ENCODE measurements around the gene KCNQ2.

The KCNQ2 gene

DNA sequence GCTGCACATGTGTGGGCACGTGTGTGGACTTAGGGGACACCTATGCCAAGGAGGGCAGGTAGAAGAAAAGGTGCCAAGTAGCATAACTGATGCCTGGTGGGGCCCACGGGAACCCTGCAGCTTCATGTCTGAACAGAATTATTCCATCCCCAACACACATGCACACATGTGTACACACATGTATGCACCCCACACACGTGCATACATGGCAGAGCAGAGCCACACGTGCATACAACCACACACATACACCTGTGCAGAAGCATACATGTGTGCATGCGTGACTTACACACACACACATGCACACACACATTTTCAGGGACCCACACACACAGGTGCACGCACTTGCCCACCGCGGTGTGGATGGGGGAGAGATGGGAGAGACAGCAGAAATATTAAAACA, 59.6 kb downstream of the KCNQ2 start:
- H3K4me3 Mint-ChIP-seq: no peak overlapping the region
- no peak overlapping the region for H3K27ac Mint-ChIP-seq
- peaks cover 3% of the 10 kb centered on the region for H3K27me3 Mint-ChIP-seq

GRCh38 chr20:63411898-63412631, 60.4 kb downstream of the KCNQ2 start:
- Mint-ChIP-seq H3K27me3 (peaks cover 1% of the 10 kb centered on the region), H3K4me3 (no peak overlapping the region), H3K27ac (no peak overlapping the region), H3K36me3 (ENCODE audit: low read depth) (no peaks in the 10 kb centered on the region), H3K9me3 (no peaks in the 10 kb centered on the region), H3K4me1 (peaks cover 3% of the 10 kb centered on the region)
- DNase-seq (no peak), ATAC-seq (no peak)

More for the DNA sequence above, 59.6 kb downstream of the KCNQ2 start:
- ATAC-seq: no peak
- H3K4me1 Mint-ChIP-seq: peaks cover 3% of the 10 kb centered on the region
- no peak for DNase-seq
- no peaks in the 10 kb centered on the region for H3K9me3 Mint-ChIP-seq
- no peaks in the 10 kb centered on the region for H3K36me3 Mint-ChIP-seq (ENCODE audit: low read depth)

DNA sequence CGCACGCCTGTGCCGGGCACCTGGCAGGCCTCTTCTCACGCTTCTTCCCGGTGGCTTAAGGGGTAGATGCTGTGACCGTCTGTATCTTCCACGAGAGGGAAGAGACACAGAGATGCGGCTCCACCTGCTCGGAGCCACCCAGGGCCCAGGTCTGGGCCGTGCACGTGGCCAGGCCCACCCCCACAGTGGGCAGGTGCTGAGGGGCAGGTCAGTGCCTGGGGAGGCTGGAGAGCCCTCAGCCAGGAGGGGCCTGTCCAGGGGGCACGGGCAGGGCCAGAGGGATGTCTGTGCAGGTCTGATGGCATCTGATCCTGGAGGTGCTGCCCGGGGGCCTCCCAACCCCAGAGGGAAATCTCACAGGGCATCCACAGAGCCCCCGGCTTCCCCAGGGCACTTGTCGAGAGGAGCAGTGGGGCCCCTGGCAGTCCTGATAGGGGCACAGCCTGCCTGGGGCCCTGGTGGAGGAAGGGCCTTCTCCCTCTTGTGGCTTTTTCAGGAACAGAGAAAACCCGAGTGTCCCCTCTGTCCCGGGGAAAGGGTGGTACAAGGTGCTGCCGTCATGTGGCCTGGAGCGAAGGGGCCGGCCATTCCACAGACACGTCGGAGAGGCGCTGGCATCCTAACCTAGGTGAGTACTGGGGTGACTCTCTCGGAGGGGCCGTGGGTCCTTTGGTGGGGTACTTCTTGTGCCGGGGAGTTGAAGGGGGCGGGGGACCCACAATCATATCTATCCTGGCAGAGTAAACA, 61.1 kb downstream of the KCNQ2 start:
- Mint-ChIP-seq H3K27ac (no peak overlapping the region), H3K36me3 (ENCODE audit: low read depth) (no peaks in the 10 kb centered on the region), H3K27me3 (peaks cover 1% of the 10 kb centered on the region), H3K4me1 (peaks cover 3% of the 10 kb centered on the region), H3K9me3 (no peaks in the 10 kb centered on the region), H3K4me3 (no peak overlapping the region)
- ATAC-seq (no peak), DNase-seq (no peak)

DNA sequence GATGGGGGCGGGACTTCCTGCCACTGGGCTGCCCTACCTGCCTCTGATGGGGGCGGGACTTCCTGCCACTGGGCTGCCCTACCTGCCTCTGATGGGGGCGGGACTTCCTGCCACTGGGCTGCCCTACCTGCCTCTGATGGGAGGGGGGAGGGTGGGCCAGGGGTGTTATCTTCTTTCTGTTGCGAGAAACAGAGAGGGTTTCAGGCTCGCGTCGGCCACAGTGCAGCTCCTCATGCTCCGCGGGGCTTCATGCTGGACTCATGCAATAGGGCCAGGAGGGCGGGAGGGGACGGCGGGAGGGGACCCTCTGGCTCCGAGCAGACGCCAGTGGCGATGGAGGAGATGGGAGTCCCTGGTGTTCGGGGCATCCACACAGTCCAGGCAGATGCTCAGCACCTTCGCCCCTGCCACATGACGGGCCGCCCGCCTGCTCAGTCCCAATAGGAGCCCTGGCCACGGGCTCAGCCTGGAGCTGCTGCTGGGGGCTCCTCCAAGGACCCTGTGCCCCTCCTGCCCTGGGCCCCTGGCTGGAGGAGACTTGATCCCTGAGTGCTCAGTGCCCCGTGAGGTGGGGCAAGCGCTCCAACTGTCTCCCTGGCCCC, 62.5 kb downstream of the KCNQ2 start:
- Mint-ChIP-seq H3K4me3 (no peak overlapping the region), H3K4me1 (peaks cover 3% of the 10 kb centered on the region), H3K27ac (no peak overlapping the region)

GRCh38 chr20:63409066-63409833, 63.2 kb downstream of the KCNQ2 start:
- Mint-ChIP-seq H3K27ac (no peak overlapping the region), H3K4me3 (no peak overlapping the region), H3K36me3 (ENCODE audit: low read depth) (no peaks in the 10 kb centered on the region), H3K27me3 (peaks cover 1% of the 10 kb centered on the region), H3K9me3 (no peaks in the 10 kb centered on the region), H3K4me1 (peaks cover 3% of the 10 kb centered on the region)
- DNase-seq (no peak), ATAC-seq (no peak)

More for the DNA sequence above, 62.5 kb downstream of the KCNQ2 start:
- DNase-seq (no peak), ATAC-seq (no peak)
- Mint-ChIP-seq H3K9me3 (no peaks in the 10 kb centered on the region), H3K36me3 (ENCODE audit: low read depth) (no peaks in the 10 kb centered on the region), H3K27me3 (peaks cover 1% of the 10 kb centered on the region)

DNA sequence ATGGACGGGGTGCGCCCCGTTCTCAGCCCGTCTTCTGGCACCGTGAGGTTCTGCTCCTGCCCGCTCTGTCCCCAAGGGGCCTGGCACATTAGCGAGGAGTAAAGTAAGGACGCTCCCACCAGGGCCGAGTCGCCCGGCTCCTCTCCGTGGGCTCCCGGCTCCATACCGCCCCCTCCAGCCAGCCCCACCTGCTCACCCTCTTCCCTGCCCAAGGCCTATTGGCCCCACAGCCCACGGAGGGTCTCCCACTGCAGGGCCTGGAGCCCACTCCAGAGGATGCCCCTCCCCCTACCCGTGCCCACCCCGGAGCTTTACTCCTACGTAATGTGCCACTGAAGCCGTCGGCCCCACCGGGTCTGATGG, 63.8 kb downstream of the KCNQ2 start:
- no peaks in the 10 kb centered on the region for H3K36me3 Mint-ChIP-seq (ENCODE audit: low read depth)
- H3K4me1 Mint-ChIP-seq: peaks cover 3% of the 10 kb centered on the region
- H3K27me3 Mint-ChIP-seq: peaks cover 1% of the 10 kb centered on the region
- DNase-seq (no peak), ATAC-seq (no peak)
- no peak overlapping the region for H3K27ac Mint-ChIP-seq
- no peaks in the 10 kb centered on the region for H3K9me3 Mint-ChIP-seq
- H3K4me3 Mint-ChIP-seq: no peak overlapping the region

- peaks cover 1% of the 10 kb centered on the region for H3K27me3 Mint-ChIP-seq
- H3K4me3 Mint-ChIP-seq: no peak overlapping the region
- no peak overlapping the region for H3K27ac Mint-ChIP-seq
- H3K36me3 Mint-ChIP-seq (ENCODE audit: low read depth): no peaks in the 10 kb centered on the region
- peaks cover 3% of the 10 kb centered on the region for H3K4me1 Mint-ChIP-seq
- no peak for DNase-seq
- no peaks in the 10 kb centered on the region for H3K9me3 Mint-ChIP-seq
- ATAC-seq: no peak
These were observed 64.3 kb downstream of the KCNQ2 start for GRCh38 chr20:63407928-63408683.

- Mint-ChIP-seq H3K27ac (no peak overlapping the region), H3K4me3 (no peak overlapping the region), H3K36me3 (ENCODE audit: low read depth) (no peaks in the 10 kb centered on the region), H3K9me3 (no peaks in the 10 kb centered on the region), H3K4me1 (peaks cover 2% of the 10 kb centered on the region), H3K27me3 (no peaks in the 10 kb centered on the region)
- DNase-seq: no peak
- no peak for ATAC-seq
These were observed 65.7 kb downstream of the KCNQ2 start for GRCh38 chr20:63406617-63407245.

DNA sequence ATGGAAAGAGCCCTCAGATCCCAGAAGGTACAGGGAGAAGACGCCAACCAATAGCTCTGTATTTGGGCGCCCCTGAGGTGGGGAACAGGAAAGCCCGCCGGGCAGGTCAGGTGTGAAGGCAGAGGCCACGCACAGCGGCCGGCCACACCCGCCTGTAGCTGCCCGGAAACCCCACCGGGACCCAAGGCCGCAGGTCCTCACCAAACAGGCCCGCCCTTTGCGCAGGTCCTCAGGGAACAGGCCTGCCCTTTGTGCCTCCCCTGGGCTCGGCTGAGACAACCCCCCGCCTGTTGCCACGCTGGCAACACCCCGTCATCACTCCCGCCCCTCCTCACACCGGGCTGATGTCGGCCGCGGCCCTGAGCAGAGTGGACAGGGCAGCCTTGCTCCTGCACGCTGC, 66.4 kb downstream of the KCNQ2 start:
- H3K27me3 Mint-ChIP-seq: no peaks in the 10 kb centered on the region
- H3K9me3 Mint-ChIP-seq: no peaks in the 10 kb centered on the region
- no peaks in the 10 kb centered on the region for H3K36me3 Mint-ChIP-seq (ENCODE audit: low read depth)
- ATAC-seq: no peak
- H3K4me3 Mint-ChIP-seq: no peak overlapping the region
- DNase-seq: no peak
- no peak overlapping the region for H3K27ac Mint-ChIP-seq
- no peaks in the 10 kb centered on the region for H3K4me1 Mint-ChIP-seq

- no peaks in the 10 kb centered on the region for H3K4me1 Mint-ChIP-seq
- H3K4me3 Mint-ChIP-seq: no peak overlapping the region
- no peaks in the 10 kb centered on the region for H3K36me3 Mint-ChIP-seq (ENCODE audit: low read depth)
- H3K27me3 Mint-ChIP-seq: no peaks in the 10 kb centered on the region
- H3K27ac Mint-ChIP-seq: no peak overlapping the region
- ATAC-seq (no peak), DNase-seq (no peak)
- no peaks in the 10 kb centered on the region for H3K9me3 Mint-ChIP-seq
These were observed 67.2 kb downstream of the KCNQ2 start for GRCh38 chr20:63405102-63405730.

GRCh38 chr20:63404129-63405085, 68.0 kb downstream of the KCNQ2 start:
- H3K27ac Mint-ChIP-seq: no peak overlapping the region
- H3K36me3 Mint-ChIP-seq (ENCODE audit: low read depth): no peaks in the 10 kb centered on the region
- no peaks in the 10 kb centered on the region for H3K27me3 Mint-ChIP-seq
- DNase-seq: no peak
- no peaks in the 10 kb centered on the region for H3K9me3 Mint-ChIP-seq
- ATAC-seq: no peak
- no peaks in the 10 kb centered on the region for H3K4me1 Mint-ChIP-seq
- H3K4me3 Mint-ChIP-seq: no peak overlapping the region

DNA sequence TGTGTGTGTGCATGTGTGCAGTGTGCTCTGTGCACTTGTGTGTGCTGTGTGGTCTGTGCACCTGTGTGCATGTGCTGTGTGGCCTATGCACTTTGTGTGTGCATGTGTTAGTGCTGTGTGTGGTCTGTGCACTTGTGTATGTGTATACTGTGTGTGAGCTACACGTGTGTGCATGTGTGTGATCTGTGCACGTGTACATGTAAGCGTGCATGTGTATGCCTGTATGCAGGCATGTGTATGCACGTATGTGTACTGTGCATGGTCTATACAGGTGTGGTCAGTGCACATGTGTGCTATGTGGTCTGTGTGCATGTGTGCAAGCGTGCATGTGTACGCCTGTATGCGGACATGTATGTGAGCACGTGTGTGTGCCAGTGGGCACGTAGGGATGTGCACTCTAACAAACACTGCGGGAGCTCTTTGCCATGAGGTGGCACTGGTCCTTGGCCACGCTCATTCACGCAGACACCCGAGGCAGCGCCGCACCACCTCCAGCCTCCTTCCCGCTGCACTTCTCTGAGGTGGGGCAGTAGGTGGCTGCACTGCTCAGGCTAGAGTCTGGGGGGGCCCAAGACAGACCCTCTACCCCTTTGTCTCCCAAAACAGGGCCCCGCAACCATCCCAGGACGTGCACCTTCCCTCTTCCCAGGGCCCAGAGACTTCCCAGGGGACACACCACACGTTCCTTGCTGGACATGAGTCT, 68.9 kb downstream of the KCNQ2 start:
- Mint-ChIP-seq H3K27me3 (no peaks in the 10 kb centered on the region), H3K36me3 (ENCODE audit: low read depth) (no peaks in the 10 kb centered on the region), H3K4me1 (no peaks in the 10 kb centered on the region), H3K4me3 (no peak overlapping the region), H3K9me3 (no peaks in the 10 kb centered on the region), H3K27ac (no peak overlapping the region)
- ATAC-seq (no peak), DNase-seq (no peak)
